HepG2 (cell line): ENCODE data around the gene KDM3B. TPM values are rescaled to one million over a fixed set of nuclear protein-coding genes. Genes with fewer than 3 reads are reported as not detected.

Experiments used
- CBX5 ChIP-seq: sonication (generic); formaldehyde crosslinking; IDR thresholded peaks from 2 replicates; pipeline ENCODE4 v1.4.0; 2020; ENCODE audit warnings: missing genetic modification reagents, borderline replicate concordance
- CEBPG ChIP-seq: IDR thresholded peaks from 2 replicates; pipeline ENCODE4 v1.6.1; 2016
- CHD4 ChIP-seq: fragments of 200-600 bp; sonication (generic); IDR thresholded peaks from 2 replicates; pipeline ENCODE4 v1.7.0; 2017; ENCODE audit warnings: mild to moderate bottlenecking, low read length, borderline replicate concordance
- E2F5 ChIP-seq: sonication (generic); formaldehyde crosslinking; conservative IDR thresholded peaks from 2 replicates; pipeline ENCODE4 v1.4.0; 2020; ENCODE audit warnings: missing genetic modification reagents
- ELF1 ChIP-seq: sonication (generic); formaldehyde crosslinking; IDR thresholded peaks from 2 replicates; pipeline ENCODE4 v1.4.0; 2020; ENCODE audit warnings: missing genetic modification reagents
- ERF ChIP-seq: IDR thresholded peaks from 2 replicates; pipeline ENCODE4 v1.6.1; 2018; ENCODE audit warnings: missing biosample characterization, missing genetic modification reagents
- ETV6 ChIP-seq: sonication (generic); formaldehyde crosslinking; conservative IDR thresholded peaks from 2 replicates; pipeline ENCODE4 v1.4.0; 2020; ENCODE audit warnings: missing genetic modification reagents
- GTF2F1 ChIP-seq: fragments of 150-350 bp; IDR thresholded peaks from 2 replicates; pipeline ENCODE4 v1.6.1; 2014; ENCODE audit warnings: low read length
- IKZF5 ChIP-seq: IDR thresholded peaks from 2 replicates; pipeline ENCODE4 v1.6.1; 2018; ENCODE audit warnings: missing genetic modification reagents, mild to moderate bottlenecking, missing compliant biosample characterization
- KLF16 ChIP-seq, 2 experiments: sonication (generic) in 1 of 2; formaldehyde crosslinking in 1 of 2; IDR thresholded peaks; 2 replicates each; pipeline versions ENCODE4 v1.6.1 to v1.8.0; 2016 to 2023; ENCODE audit warnings: missing genetic modification reagents in 2 of 2, missing compliant biosample characterization in 1 of 2
- RAD21 ChIP-seq: fragments of 450-650 bp; formaldehyde crosslinking; IDR thresholded peaks from 2 replicates; pipeline ENCODE4 v1.5.0; 2020; ENCODE audit warnings: mild to moderate bottlenecking
- SATB2 ChIP-seq: sonication (generic); formaldehyde crosslinking; IDR thresholded peaks from 2 replicates; pipeline ENCODE4 v1.5.0; 2020; ENCODE audit warnings: missing genetic modification reagents
- SRSF9 ChIP-seq: fragments of 200-400 bp; formaldehyde crosslinking; IDR thresholded peaks from 2 replicates; pipeline ENCODE4 v1.6.1; 2018; ENCODE audit warnings: borderline replicate concordance, mild to moderate bottlenecking, low read depth, low read length; ENCODE audit not compliant: insufficient read depth, poor library complexity, severe bottlenecking
- ZNF543 ChIP-seq: sonication (generic); formaldehyde crosslinking; IDR thresholded peaks from 2 replicates; pipeline ENCODE4 v1.4.0; 2020; ENCODE audit warnings: mild to moderate bottlenecking, missing genetic modification reagents
- ZNF687 ChIP-seq: sonication (generic); formaldehyde crosslinking; IDR thresholded peaks from 2 replicates; pipeline ENCODE4 v1.5.1; 2020; ENCODE audit warnings: mild to moderate bottlenecking, missing genetic modification reagents, moderate library complexity
- polyA plus RNA-seq, 8 experiments: library from polyadenylated mRNA; depleted of rRNA in 3 of 8; stranded (reverse) in 7 of 8; unstranded in 1 of 8; fragments of >200 nt; fragmentation: Illumina TruSeq in 4 of 8; extraction: Trizol in 4 of 8; gene quantifications; 2 replicates each; pipeline versions ENCODE4 v1.2.1 to v1.2.3, GENCODE V29; 2011 to 2016; ENCODE audit warnings: low read depth in 4 of 8, missing spikeins in 1 of 8, mixed read lengths in 1 of 8; ENCODE audit not compliant: insufficient read depth in 1 of 8
- total RNA-seq, 5 experiments: library from RNA; depleted of rRNA; stranded (reverse); fragments of >200 nt; fragmentation: Illumina TruSeq; extraction: Trizol; gene quantifications; 2 replicates each; pipeline ENCODE4 v1.2.3, GENCODE V29; 2016; ENCODE audit warnings: low read depth in 1 of 5
- TF ChIP-seq, protein P1 (sequence below): sonication (generic); formaldehyde crosslinking; IDR thresholded peaks from 2 replicates; pipeline ENCODE4 v1.8.1; 2023; ENCODE audit warnings: mild to moderate bottlenecking, missing genetic modification reagents, borderline replicate concordance
- TF ChIP-seq, protein P2 (sequence below): IDR thresholded peaks from 2 replicates; pipeline ENCODE4 v1.6.1; 2016; ENCODE audit warnings: low read depth
- TF ChIP-seq, protein P3 (sequence below): IDR thresholded peaks from 2 replicates; pipeline ENCODE4 v1.6.1; 2016

The KDM3B gene
- total and polyA plus RNA-seq, 2 of the 13 experiments (the other 11 are each of a cell fraction or from before 2014, with no cell fraction given), result 19.7 to 34.3 TPM

DNA sequence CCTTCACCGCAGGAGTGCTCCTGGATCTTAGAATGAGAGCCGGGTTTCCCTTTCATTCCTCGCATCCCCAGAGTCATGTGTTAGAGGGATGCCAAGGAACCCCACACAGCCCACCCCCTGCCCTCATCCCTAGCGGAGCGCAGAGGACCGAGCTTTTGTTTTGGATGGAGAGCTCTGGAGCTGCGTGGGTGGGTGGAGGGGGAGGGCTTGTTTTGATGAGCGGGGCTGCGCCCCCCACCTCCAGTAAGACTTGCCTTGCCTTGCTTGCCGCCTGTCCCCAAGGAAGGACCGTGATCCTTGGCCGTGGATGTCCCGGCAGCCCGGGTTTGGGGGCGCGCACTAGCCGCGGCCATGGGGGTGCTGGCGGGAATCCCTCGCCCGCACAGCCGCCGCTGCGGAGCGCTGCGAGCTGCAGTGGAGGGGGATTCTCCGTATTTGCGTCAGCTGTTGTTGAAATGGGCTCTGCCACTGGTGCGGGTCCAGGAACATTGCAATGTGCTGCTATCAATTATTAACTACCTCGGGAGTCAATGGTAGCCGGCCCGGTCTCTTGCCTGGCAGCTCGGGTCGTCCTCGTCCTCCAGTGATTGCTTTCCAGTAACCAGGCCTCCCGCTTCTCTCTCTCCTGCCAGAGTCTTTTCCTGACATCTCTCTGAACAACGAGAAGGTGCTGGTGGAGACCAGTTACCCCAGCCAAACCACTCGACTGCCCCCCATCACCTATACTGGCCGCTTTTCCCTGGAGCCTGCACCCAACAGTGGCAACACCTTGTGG is 113.8 kb downstream of the KDM3B start (continued):
- TF ChIP-seq ZNF687, result peak; percentile 65
- TF ChIP-seq SRSF9, result no peak
- TF ChIP-seq RAD21 (CRISPR knock-in tag), result peak; percentile 21; the same call in 1 of the 2 replicates
- no peak; the same call in 1 of the 2 replicates for TF ChIP-seq CBX5
- TF ChIP-seq, protein P1, sequence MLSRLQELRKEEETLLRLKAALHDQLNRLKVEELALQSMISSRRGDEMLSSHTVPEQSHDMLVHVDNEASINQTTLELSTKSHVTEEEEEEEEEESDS (CRISPR knock-in tag), result no peak
- TF ChIP-seq CEBPG, result peak; percentile 60
- no peak for TF ChIP-seq ETV6 (CRISPR knock-in tag)
- TF ChIP-seq, protein P2, sequence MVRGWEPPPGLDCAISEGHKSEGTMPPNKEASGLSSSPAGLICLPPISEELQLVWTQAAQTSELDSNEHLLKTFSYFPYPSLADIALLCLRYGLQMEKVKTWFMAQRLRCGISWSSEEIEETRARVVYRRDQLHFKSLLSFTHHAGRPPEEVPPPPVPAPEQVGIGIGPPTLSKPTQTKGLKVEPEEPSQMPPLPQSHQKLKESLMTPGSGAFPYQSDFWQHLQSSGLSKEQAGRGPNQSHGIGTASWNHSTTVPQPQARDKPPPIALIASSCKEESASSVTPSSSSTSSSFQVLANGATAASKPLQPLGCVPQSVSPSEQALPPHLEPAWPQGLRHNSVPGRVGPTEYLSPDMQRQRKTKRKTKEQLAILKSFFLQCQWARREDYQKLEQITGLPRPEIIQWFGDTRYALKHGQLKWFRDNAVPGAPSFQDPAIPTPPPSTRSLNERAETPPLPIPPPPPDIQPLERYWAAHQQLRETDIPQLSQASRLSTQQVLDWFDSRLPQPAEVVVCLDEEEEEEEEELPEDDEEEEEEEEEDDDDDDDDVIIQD (CRISPR knock-in tag), result no peak
- peak; percentile 41; the same call in 1 of the 2 replicates for TF ChIP-seq IKZF5 (CRISPR knock-in tag)
- no peak for TF ChIP-seq E2F5 (CRISPR knock-in tag)
- TF ChIP-seq ELF1, result no peak
- no peak for TF ChIP-seq CHD4
- TF ChIP-seq ERF, result no peak
- TF ChIP-seq GTF2F1, result no peak
- 0 out of 4 replicates have a peak, but pooled peaks of 1 of the 2 experiments have one; percentile 24 for TF ChIP-seq KLF16 (CRISPR knock-in tag; IDR thresholded peaks at IDR 0.05)
- TF ChIP-seq SATB2 (CRISPR knock-in tag), result no peak
- TF ChIP-seq ZNF543 (CRISPR knock-in tag), result no peak
- TF ChIP-seq, protein P3, sequence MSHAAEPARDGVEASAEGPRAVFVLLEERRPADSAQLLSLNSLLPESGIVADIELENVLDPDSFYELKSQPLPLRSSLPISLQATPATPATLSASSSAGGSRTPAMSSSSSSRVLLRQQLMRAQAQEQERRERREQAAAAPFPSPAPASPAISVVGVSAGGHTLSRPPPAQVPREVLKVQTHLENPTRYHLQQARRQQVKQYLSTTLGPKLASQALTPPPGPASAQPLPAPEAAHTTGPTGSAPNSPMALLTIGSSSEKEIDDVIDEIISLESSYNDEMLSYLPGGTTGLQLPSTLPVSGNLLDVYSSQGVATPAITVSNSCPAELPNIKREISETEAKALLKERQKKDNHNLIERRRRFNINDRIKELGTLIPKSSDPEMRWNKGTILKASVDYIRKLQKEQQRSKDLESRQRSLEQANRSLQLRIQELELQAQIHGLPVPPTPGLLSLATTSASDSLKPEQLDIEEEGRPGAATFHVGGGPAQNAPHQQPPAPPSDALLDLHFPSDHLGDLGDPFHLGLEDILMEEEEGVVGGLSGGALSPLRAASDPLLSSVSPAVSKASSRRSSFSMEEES, result no peak
